ENCODE data around the gene TRPM3.

TRPM3 gene

DNA sequence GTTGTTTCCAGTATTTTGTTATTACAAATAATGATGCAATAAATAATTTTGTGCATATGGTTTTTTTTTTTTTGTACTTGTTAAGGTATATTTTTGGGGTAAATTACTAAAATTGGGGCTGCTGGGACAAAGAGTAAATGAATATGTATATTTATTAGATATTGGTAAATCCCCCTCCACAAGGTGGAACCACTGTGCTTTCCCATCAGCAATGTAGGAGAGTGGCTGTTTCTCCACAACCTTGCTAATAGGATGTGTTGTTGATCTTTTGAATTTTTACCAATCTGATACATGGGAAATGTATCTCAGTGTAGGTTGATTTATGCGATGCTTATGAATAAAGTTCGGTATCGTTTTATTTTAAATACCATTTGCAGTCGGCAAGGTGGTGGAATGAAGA, 118.1 kb downstream of the TRPM3 start:
- in situ Hi-C loops (cut with MboI; ENCODE audit: low pct_unique_long_range_greater_than_20kb, low sequenced_read_pairs, unreplicated experiment), result loop anchor here (25.0 kb wide), 1 partner anchor 366 kb away; no protein-coding TSS in a partner anchor
- DNase-seq (ENCODE audit: low spot score), result no peak
- TF ChIP-seq, protein P1, sequence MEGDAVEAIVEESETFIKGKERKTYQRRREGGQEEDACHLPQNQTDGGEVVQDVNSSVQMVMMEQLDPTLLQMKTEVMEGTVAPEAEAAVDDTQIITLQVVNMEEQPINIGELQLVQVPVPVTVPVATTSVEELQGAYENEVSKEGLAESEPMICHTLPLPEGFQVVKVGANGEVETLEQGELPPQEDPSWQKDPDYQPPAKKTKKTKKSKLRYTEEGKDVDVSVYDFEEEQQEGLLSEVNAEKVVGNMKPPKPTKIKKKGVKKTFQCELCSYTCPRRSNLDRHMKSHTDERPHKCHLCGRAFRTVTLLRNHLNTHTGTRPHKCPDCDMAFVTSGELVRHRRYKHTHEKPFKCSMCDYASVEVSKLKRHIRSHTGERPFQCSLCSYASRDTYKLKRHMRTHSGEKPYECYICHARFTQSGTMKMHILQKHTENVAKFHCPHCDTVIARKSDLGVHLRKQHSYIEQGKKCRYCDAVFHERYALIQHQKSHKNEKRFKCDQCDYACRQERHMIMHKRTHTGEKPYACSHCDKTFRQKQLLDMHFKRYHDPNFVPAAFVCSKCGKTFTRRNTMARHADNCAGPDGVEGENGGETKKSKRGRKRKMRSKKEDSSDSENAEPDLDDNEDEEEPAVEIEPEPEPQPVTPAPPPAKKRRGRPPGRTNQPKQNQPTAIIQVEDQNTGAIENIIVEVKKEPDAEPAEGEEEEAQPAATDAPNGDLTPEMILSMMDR (IDR thresholded peaks at IDR 0.05; ENCODE audit: extremely low read depth, insufficient read depth, missing control alignments), result no peak

DNA sequence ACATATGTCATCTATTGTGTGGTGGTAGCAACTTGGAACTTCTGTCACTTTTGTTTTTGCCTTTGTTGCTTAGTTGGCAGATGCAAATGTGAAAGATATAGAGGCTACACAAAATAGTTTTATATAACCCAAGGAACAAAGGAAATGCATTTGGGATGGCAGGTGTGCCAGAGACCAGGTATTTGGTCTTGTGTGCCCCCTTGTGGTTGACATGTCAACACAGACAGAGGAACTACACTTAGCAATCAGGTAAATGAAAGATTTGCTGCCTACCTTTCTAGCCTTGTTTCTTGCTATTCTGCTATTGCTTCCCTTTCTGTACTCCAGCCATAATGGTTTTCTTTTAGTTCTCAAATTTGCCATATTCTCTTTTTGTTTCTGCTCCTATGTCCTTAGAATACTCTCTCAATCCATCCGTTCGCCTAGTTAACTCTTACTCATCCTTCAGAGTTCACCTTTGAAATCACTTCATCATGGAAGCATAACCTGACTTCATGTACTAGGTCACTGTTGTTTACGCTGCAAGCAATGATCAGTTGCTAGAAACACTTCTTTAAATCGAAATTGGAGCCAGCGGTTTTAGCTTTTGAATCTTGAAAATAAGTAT, 119.5 kb downstream of the TRPM3 start:
- TF ChIP-seq, protein P1 (IDR thresholded peaks at IDR 0.05; ENCODE audit: extremely low read depth, insufficient read depth, missing control alignments), result peak; percentile 59

GRCh38 chr9:70998962-70999361, 122.5 kb downstream of the TRPM3 start:
- DNase-seq (ENCODE audit: low spot score), result no peak
- in situ Hi-C loops (cut with MboI; ENCODE audit: low pct_unique_long_range_greater_than_20kb, low sequenced_read_pairs, unreplicated experiment), result no loop called here
- TF ChIP-seq, protein P1 (IDR thresholded peaks at IDR 0.05; ENCODE audit: extremely low read depth, insufficient read depth, missing control alignments), result no peak

More for the DNA sequence above, 119.5 kb downstream of the TRPM3 start:
- DNase-seq (ENCODE audit: low spot score), result peak; percentile 15
- in situ Hi-C loops (cut with MboI; ENCODE audit: low pct_unique_long_range_greater_than_20kb, low sequenced_read_pairs, unreplicated experiment), result loop anchor here (25.0 kb wide), 1 partner anchor 365 kb away; no protein-coding TSS in a partner anchor

- in situ Hi-C loops (cut with MboI; ENCODE audit: low pct_unique_long_range_greater_than_20kb, low sequenced_read_pairs, unreplicated experiment), result no loop called here
- no peak for DNase-seq (ENCODE audit: low spot score)
- TF ChIP-seq, protein P1 (IDR thresholded peaks at IDR 0.05; ENCODE audit: extremely low read depth, insufficient read depth, missing control alignments), result no peak
Measured at GRCh38 chr9:70995511-70995910, 125.9 kb downstream of the TRPM3 start.

DNA sequence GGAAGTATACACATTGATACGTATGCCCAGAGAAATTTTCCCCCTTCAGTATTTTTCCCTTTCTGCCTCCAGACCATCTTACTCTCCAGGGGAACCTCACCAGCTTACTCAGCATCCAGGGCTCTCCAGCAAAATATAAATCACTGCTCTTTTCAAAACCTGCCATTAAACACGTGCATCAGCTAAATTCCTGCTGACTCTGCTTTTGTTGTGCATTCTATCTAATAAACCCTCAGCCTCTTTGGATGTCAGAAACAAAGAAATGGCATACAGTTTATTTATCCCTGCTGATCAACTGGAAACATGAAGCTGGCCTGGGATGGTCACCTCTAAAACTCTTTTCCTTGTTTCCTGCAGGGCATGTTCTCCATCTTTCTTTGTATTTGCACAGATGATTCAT, 126.8 kb downstream of the TRPM3 start:
- TF ChIP-seq, protein P1 (IDR thresholded peaks at IDR 0.05; ENCODE audit: extremely low read depth, insufficient read depth, missing control alignments), result no peak
- in situ Hi-C loops (cut with MboI; ENCODE audit: low pct_unique_long_range_greater_than_20kb, low sequenced_read_pairs, unreplicated experiment), result no loop called here
- no peak for DNase-seq (ENCODE audit: low spot score)

DNA sequence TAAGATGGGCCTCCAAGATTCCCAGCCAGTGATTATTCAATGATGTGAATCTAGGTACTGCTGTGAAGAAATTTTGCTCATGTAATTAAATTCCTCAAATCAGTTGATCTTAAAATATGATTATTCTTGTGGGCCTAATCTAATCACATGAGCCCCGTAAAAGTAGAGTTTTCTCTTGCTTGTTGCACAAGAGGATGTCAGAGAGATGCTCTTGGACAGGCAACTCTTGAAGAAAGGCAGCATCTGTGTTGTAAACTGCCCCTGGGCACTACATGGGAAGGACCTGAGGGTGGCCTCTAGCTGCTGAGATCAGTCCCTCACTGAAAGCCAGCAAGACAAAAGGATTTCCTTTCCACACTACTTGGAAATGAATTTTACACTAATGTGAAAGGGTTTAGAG, 132.9 kb downstream of the TRPM3 start:
- in situ Hi-C loops (cut with MboI; ENCODE audit: low pct_unique_long_range_greater_than_20kb, low sequenced_read_pairs, unreplicated experiment), result no loop called here
- TF ChIP-seq, protein P1 (IDR thresholded peaks at IDR 0.05; ENCODE audit: extremely low read depth, insufficient read depth, missing control alignments), result no peak
- DNase-seq (ENCODE audit: low spot score), result no peak
